K562 (cell line): ENCODE measurements around the gene MED15. TPM values are rescaled to one million over a fixed set of nuclear protein-coding genes. Genes with fewer than 3 reads are reported as not detected.
A peak's percentile ranks its signal among the peaks of the same experiment; 100 is the strongest.

Experiments used
- BACH1 ChIP-seq: fragments of 200-800 bp; sonication (Bioruptor generic); IDR thresholded peaks from 2 replicates; pipeline ENCODE4 v1.6.1; 2016; ENCODE audit warnings: missing genetic modification characterization, missing compliant biosample characterization
- BCOR ChIP-seq: fragments of 450-650 bp; IDR thresholded peaks from 2 replicates; pipeline ENCODE4 v1.6.1; 2016
- HEY1 ChIP-seq: fragments of 250-450 bp; sonication (Bioruptor Pico); IDR thresholded peaks from 2 replicates; pipeline ENCODE4 v1.5.0; 2020; ENCODE audit warnings: mild to moderate bottlenecking, moderate library complexity, borderline replicate concordance
- JUND ChIP-seq, 2 experiments: IDR thresholded peaks; 2 replicates in 1 of 2; 3 replicates in 1 of 2; pipeline ENCODE4 v1.6.1; 2011; ENCODE audit warnings: borderline replicate concordance in 2 of 2, low read depth in 2 of 2, low read length in 2 of 2, improper control_type of control experiment in 1 of 2, missing biosample characterization in 1 of 2, missing genetic modification characterization in 1 of 2, missing genetic modification reagents in 1 of 2
- KAT8 ChIP-seq: fragments of 450-650 bp; IDR thresholded peaks from 2 replicates; pipeline ENCODE4 v1.6.1; 2016; ENCODE audit warnings: low read depth, mild to moderate bottlenecking
- MEIS2 ChIP-seq: fragments of 450-650 bp; IDR thresholded peaks from 2 replicates; pipeline ENCODE4 v1.6.1; 2014; ENCODE audit warnings: mild to moderate bottlenecking; ENCODE audit not compliant: partially characterized antibody
- MYC ChIP-seq, 2 experiments: fragments of 250-450 bp in 1 of 2; sonication (Bioruptor Pico) in 1 of 2; IDR thresholded peaks; 2 replicates each; pipeline versions ENCODE4 v1.5.1 to v1.6.1; 2012 to 2021; ENCODE audit warnings: low read depth in 2 of 2, borderline replicate concordance in 1 of 2, improper control_type of control experiment in 1 of 2, low read length in 1 of 2, mild to moderate bottlenecking in 1 of 2, moderate library complexity in 1 of 2
- NFATC3 ChIP-seq: fragments of 450-650 bp; IDR thresholded peaks from 2 replicates; pipeline ENCODE4 v1.6.1; 2017; ENCODE audit warnings: mild to moderate bottlenecking
- POLR2B ChIP-seq: fragments of 450-650 bp; IDR thresholded peaks from 2 replicates; pipeline ENCODE4 v1.6.1; 2018; ENCODE audit warnings: low read depth; ENCODE audit not compliant: partially characterized antibody
- SAFB2 ChIP-seq: fragments of 200-400 bp; formaldehyde crosslinking; IDR thresholded peaks from 2 replicates; pipeline ENCODE4 v1.6.1; 2018; ENCODE audit warnings: borderline replicate concordance, low read length, low read depth, moderate library complexity; ENCODE audit not compliant: severe bottlenecking
- SIRT6 ChIP-seq: IDR thresholded peaks from one replicate; pipeline ENCODE4 v1.6.1; 2012; ENCODE audit warnings: low read depth, mild to moderate bottlenecking, control low read depth, inconsistent platforms, low read length, moderate library complexity
- SMAD1 ChIP-seq: fragments of 150-350 bp; IDR thresholded peaks from 2 replicates; pipeline ENCODE4 v1.6.1; 2014; ENCODE audit warnings: low read length, low read depth; ENCODE audit not compliant: partially characterized antibody
- SRF ChIP-seq, 2 experiments: fragments of 250-450, 450-650 bp in 1 of 2; sonication (Bioruptor Pico) in 1 of 2; sonication (generic) in 1 of 2; formaldehyde crosslinking; IDR thresholded peaks; 2 replicates each; pipeline versions ENCODE4 v1.5.0 to v1.5.1; 2020 to 2022; ENCODE audit warnings: mild to moderate bottlenecking in 1 of 2, missing genetic modification reagents in 1 of 2
- STAT5B ChIP-seq: fragments of 250-450 bp; sonication (Bioruptor Pico); IDR thresholded peaks from 2 replicates; pipeline ENCODE4 v1.8.0; 2021; ENCODE audit warnings: mild to moderate bottlenecking, inconsistent platforms
- TAF9B ChIP-seq: fragments of 450-650 bp; IDR thresholded peaks from 2 replicates; pipeline ENCODE4 v1.6.1; 2018; ENCODE audit warnings: mild to moderate bottlenecking; ENCODE audit not compliant: partially characterized antibody
- TCF7L2 ChIP-seq: fragments of 150-350 bp; IDR thresholded peaks from 2 replicates; pipeline ENCODE4 v1.6.1; 2016; ENCODE audit warnings: low read depth, mild to moderate bottlenecking, low read length, moderate library complexity
- TSHZ1 ChIP-seq: fragments of 250-450 bp; sonication (Bioruptor Pico); IDR thresholded peaks from 2 replicates; pipeline ENCODE4 v1.4.0; 2020; ENCODE audit warnings: mild to moderate bottlenecking, moderate library complexity
- YBX1 ChIP-seq: fragments of 450-650 bp; IDR thresholded peaks from 2 replicates; pipeline ENCODE4 v1.7.1; 2016; ENCODE audit warnings: mild to moderate bottlenecking
- ZMIZ1 ChIP-seq, 2 experiments: fragments of 150-350 bp in 1 of 2; IDR thresholded peaks; 2 replicates each; pipeline ENCODE4 v1.6.1; 2012 to 2016; ENCODE audit warnings: low read depth in 2 of 2, low read length in 2 of 2, mild to moderate bottlenecking in 1 of 2, moderate library complexity in 1 of 2
- ZNF133 ChIP-seq: fragments of 250-450 bp; sonication (Bioruptor Pico); IDR thresholded peaks from 2 replicates; pipeline ENCODE4 v1.4.0; 2020; ENCODE audit warnings: mild to moderate bottlenecking
- ZNF408 ChIP-seq: fragments of 250-450 bp; sonication (Bioruptor Pico); IDR thresholded peaks from 2 replicates; pipeline ENCODE4 v1.4.0; 2020; ENCODE audit warnings: low read depth, mild to moderate bottlenecking, moderate library complexity
- polyA plus RNA-seq, 8 experiments: library from polyadenylated mRNA; depleted of rRNA in 4 of 8; stranded (reverse) in 5 of 8; unstranded in 3 of 8; fragments of >200 nt; fragmentation: Nextera tagmentation in 2 of 8; fragmentation: Illumina TruSeq in 1 of 8; extraction: Ambion mirVana in 2 of 8; extraction: Trizol in 1 of 8; gene quantifications; 2 replicates each; pipeline versions ENCODE4 v1.2.1 to v1.2.3, GENCODE V29; 2011 to 2014; ENCODE audit warnings: inconsistent platforms in 1 of 8, missing spikeins in 1 of 8
- total RNA-seq, 7 experiments: library from RNA; depleted of rRNA in 6 of 7; stranded (reverse); fragments of >200 nt in 6 of 7; fragmentation: Illumina TruSeq in 2 of 7; extraction: Trizol in 2 of 7; gene quantifications; 2 replicates each; pipeline versions ENCODE4 v1.2.1 to v1.2.3, GENCODE V29; 2011 to 2021; ENCODE audit warnings: low replicate concordance in 1 of 7

The MED15 gene
- total and polyA plus RNA-seq, 9 of the 15 experiments (the other 6 are each of a cell fraction or from before 2014, with no cell fraction given): 4.0 to 271 (median 60.1) TPM

- TF ChIP-seq STAT5B: no peak; the same call in 1 of the 2 replicates
- TF ChIP-seq KAT8: no peak
- TF ChIP-seq MYC (IDR thresholded peaks at IDR 0.05; ENCODE audit: low read depth, low read length): peak; percentile 33; the same call in 1 of the 2 replicates
- TF ChIP-seq MYC (CRISPR knock-in tag; IDR thresholded peaks at IDR 0.05; ENCODE audit: borderline replicate concordance, low read depth): peak; percentile 39; the same call in 1 of the 2 replicates
- TF ChIP-seq BACH1: no peak
- TF ChIP-seq HEY1 (CRISPR knock-in tag): peak; percentile 48; the same call in 1 of the 2 replicates
- TF ChIP-seq POLR2B: no peak
- no peak for TF ChIP-seq MEIS2
- TF ChIP-seq JUND (IDR thresholded peaks at IDR 0.05; ENCODE audit: borderline replicate concordance, low read depth, low read length): peak; percentile 73
- TF ChIP-seq JUND (tag; IDR thresholded peaks at IDR 0.05; ENCODE audit: borderline replicate concordance, low read depth, low read length): no peak
- TF ChIP-seq BCOR: no peak
- TF ChIP-seq TCF7L2: peak; percentile 76
- 0 out of 2 replicates have a peak, but pooled peaks have one; percentile 17 for TF ChIP-seq ZNF408
- no peak for TF ChIP-seq YBX1
- TF ChIP-seq TSHZ1 (CRISPR knock-in tag): no peak
- TF ChIP-seq SAFB2: no peak
- TF ChIP-seq SRF (CRISPR knock-in tag; IDR thresholded peaks at IDR 0.05): peak in 1 of 2 experiments; percentile 38; a peak in 1 of 4 replicates
- 0 out of 4 replicates have a peak, but pooled peaks of 1 of the 2 experiments have one; percentile 21 for TF ChIP-seq ZMIZ1 (IDR thresholded peaks at IDR 0.05; ENCODE audit: low read depth in 2 of 2, low read length in 2 of 2)
- TF ChIP-seq ZNF133: no peak
- no peak for TF ChIP-seq TAF9B
- TF ChIP-seq NFATC3: no peak
- no peak for TF ChIP-seq SIRT6
- TF ChIP-seq SMAD1: no peak
Observed at GRCh38 chr22:20549232-20549841, 41.9 kb downstream of the MED15 start (continued).
